Dermis microvascular lymphatic vessel endothelial cell (primary cell): ENCODE results near the gene LRBA. TPM values are rescaled to one million over a fixed set of nuclear protein-coding genes. Genes with fewer than 3 reads are reported as not detected.
"Not testable (repeated sequence)": the region's sequence is repeated elsewhere in the genome, so short reads cannot be mapped to it uniquely, and the experiment has no call there.

Experiments used
- DNase-seq, 2 donors: peaks; one replicate each; pipeline versions ENCODE4 v3.0.0 to v3.0.0-alpha.2; 2010; ENCODE audit warnings: low read depth in 2 of 2
- total RNA-seq: library from RNA; depleted of rRNA; stranded (reverse); fragments of >200 nt; gene quantifications from 2 replicates; pipeline ENCODE4 v1.2.1, GENCODE V29; 2014

Gene LRBA
- total RNA-seq, 1 donor from 2014 or later, result 53.9 TPM

GRCh38 chr4:151021637-151022334, 6.7 kb upstream of the LRBA start:
- no peak for DNase-seq

- peak; percentile 23 to 80 for DNase-seq
Measured at GRCh38 chr4:151015459-151016347, 619 bp upstream of the LRBA start.

- DNase-seq, result no peak
Measured at GRCh38 chr4:151013944-151014343, 1.1 kb downstream of the LRBA start.

- DNase-seq, result no peak
Measured at GRCh38 chr4:151013491-151013890, 1.6 kb downstream of the LRBA start.

GRCh38 chr4:151012820-151013219, 2.3 kb downstream of the LRBA start:
- peak in 1 of 2 donors; percentile 42 for DNase-seq

GRCh38 chr4:151012376-151012775, 2.7 kb downstream of the LRBA start:
- no peak for DNase-seq

GRCh38 chr4:151004222-151004621, 10.9 kb downstream of the LRBA start:
- DNase-seq, result peak; percentile 67 to 87

GRCh38 chr4:151000747-151001429, 14.2 kb downstream of the LRBA start:
- DNase-seq, result no peak

GRCh38 chr4:150999086-150999485, 16.0 kb downstream of the LRBA start:
- no peak for DNase-seq

- no peak for DNase-seq
Measured at GRCh38 chr4:150997141-150997540, 17.9 kb downstream of the LRBA start.

- DNase-seq, result no peak
Measured at GRCh38 chr4:150994721-150995120, 20.4 kb downstream of the LRBA start.

- DNase-seq, result not testable (repeated sequence)
Measured at GRCh38 chr4:150993577-150993976, 21.5 kb downstream of the LRBA start.

- no peak for DNase-seq
Measured at GRCh38 chr4:150990993-150991392, 24.1 kb downstream of the LRBA start.

- DNase-seq, result no peak
Measured at GRCh38 chr4:150990250-150990649, 24.8 kb downstream of the LRBA start.

GRCh38 chr4:150988238-150988637, 26.8 kb downstream of the LRBA start:
- no peak for DNase-seq

- no peak for DNase-seq
Measured at GRCh38 chr4:150987204-150987603, 27.9 kb downstream of the LRBA start.

GRCh38 chr4:150986085-150986484, 29.0 kb downstream of the LRBA start:
- no peak for DNase-seq

GRCh38 chr4:150983851-150984250, 31.2 kb downstream of the LRBA start:
- no peak for DNase-seq

- no peak for DNase-seq
Measured at GRCh38 chr4:150982557-150983233, 32.4 kb downstream of the LRBA start.

- no peak for DNase-seq
Measured at GRCh38 chr4:150978738-150979575, 36.1 kb downstream of the LRBA start.
